ENCODE results near the gene GPX4.

GPX4 gene

DNA sequence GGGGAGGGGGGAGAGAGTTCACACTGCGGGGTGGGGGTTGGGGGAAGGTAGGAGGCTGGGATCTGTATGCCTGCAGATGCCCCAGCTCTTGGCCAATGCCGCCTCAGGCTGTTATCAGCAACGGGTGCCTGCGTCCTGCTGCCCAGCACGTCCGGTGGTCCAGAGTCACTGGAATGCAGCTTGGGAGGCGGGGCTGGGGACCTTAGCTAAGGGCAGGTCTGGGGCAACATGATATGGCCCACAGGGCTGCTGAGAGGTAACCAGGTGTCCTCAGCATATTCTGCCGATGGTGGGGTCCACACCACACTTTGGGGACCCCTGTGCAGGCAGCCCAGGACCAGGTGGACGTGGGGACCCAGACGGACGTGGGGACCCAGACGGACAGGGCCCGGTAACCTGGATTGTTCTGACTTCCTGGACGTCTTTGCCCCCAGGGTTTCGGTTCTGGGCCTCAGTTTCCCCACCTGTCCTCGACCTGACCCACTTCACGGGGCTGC, 37.5 kb upstream of the GPX4 start:
- TF ChIP-seq CTCF (IDR thresholded peaks at IDR 0.05): no peak

- TF ChIP-seq CTCF (IDR thresholded peaks at IDR 0.05): no peak
Measured at GRCh38 chr19:1066748-1067340, 37.0 kb upstream of the GPX4 start, which contains the start of gene ARHGAP45. ARHGAP45 (plus strand) TSS chr19:1067167; CDS start chr19:1067406, 239 bp downstream.

DNA sequence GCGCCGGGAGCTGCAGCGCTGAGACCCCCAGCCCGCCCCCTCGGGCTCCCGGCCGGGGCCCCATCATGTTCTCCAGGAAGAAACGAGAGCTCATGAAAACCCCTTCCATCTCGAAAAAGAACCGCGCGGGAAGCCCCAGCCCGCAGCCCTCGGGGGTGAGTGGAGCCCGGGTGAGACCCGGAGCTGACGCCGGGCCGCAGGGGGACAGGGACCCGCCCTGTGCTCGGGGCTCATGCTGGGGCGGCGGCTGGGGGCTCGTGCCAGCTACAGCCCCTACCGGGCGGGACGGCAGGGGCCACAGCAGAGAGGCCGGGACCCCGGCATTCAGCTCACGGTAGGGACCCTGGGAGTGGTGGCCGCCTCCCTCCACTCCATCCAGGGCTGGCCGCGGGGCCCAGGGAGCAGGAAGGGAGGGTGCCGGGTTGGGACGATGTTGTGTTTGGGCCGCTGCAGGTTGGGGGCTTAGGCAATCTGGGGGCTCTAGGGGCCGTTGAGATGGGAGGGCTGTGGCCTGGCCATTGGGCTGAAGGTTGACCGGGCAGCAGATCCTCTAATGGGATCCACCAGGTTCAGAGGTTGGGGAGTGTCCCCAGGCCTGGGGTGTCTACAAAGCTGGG, 36.3 kb upstream of the GPX4 start:
- no peak for TF ChIP-seq CTCF (IDR thresholded peaks at IDR 0.05)

GRCh38 chr19:1068009-1069001, 35.5 kb upstream of the GPX4 start:
- no peak for TF ChIP-seq CTCF (IDR thresholded peaks at IDR 0.05)

- TF ChIP-seq CTCF (IDR thresholded peaks at IDR 0.05): no peak
Measured at GRCh38 chr19:1069009-1069779, 34.6 kb upstream of the GPX4 start.

- no peak for TF ChIP-seq CTCF (IDR thresholded peaks at IDR 0.05)
Measured at GRCh38 chr19:1070576-1070930, 33.2 kb upstream of the GPX4 start.

Measured in LNCAP (cell line).